Erythroblast (primary cell): ENCODE results near the gene ANKRD55.

Experiments
- GATA1 ChIP-seq: IDR thresholded peaks from 2 replicates; pipeline ENCODE4 v1.6.1; 2011; ENCODE audit warnings: low read depth, mild to moderate bottlenecking, control low read depth, low read length, moderate library complexity
- POLR2A ChIP-seq: IDR thresholded peaks from 2 replicates; pipeline ENCODE4 v1.6.1; 2011; ENCODE audit warnings: mild to moderate bottlenecking, low read length

DNA sequence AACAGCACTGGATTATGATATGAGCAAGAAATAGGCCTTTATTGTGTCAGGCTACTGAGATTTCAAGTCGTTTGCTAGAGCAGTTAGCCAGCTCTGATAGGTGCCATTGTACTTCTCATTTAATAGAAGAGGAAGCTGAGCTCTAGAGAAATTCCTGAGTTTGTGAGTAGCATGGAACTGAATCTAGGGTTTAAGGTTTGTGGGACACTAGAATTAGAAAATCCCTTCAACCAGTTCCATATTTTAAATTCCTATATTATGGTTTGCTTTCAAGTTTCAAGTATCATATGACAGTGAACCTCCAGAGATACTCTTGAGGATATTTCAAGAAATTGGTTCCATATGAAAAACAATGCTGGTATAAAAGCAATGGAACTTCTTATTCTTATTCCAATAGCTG lies 87.6 kb downstream of the ANKRD55 start:
- TF ChIP-seq POLR2A (no peak), GATA1 (no peak)
